Measurements from ENCODE around the gene ABHD17C. TPM values are rescaled to one million over a fixed set of nuclear protein-coding genes. Genes with fewer than 3 reads are reported as not detected.
"Not testable (repeated sequence)": the region's sequence is repeated elsewhere in the genome, so short reads cannot be mapped to it uniquely, and the experiment has no call there.

The ABHD17C gene
- 8.0 and 8.1 TPM in 2 replicates for total RNA-seq (2014; rRNA removed; shearing (Covaris generic); ENCODE audit: low replicate concordance)

- H3K9me3 ChIP-seq = no peaks in the 10 kb centered on the region
- no peaks in the 10 kb centered on the region for H3K27me3 ChIP-seq
- peaks cover 16% of the 10 kb centered on the region for H3K36me3 ChIP-seq
- DNase-seq = peak; percentile 76
- peak within 1 kb of the TSS; percentile 71 for H3K4me3 ChIP-seq
Measured at GRCh38 chr15:80695099-80695910, at the start of gene ABHD17C. ABHD17C (plus strand) TSS chr15:80695310; CDS start chr15:80695430, 120 bp downstream.

- Histone ChIP-seq H3K27me3 (no peaks in the 10 kb centered on the region), H3K4me3 (no peak overlapping the region), H3K36me3 (no peaks in the 10 kb centered on the region), H3K9me3 (peaks cover 9% of the 10 kb centered on the region)
- DNase-seq = no peak
Measured at GRCh38 chr15:80645494-80646065, 49.5 kb upstream of the ABHD17C start.

GRCh38 chr15:80647424-80647823, 47.7 kb upstream of the ABHD17C start:
- H3K36me3 ChIP-seq, H3K9me3 ChIP-seq, H3K4me3 ChIP-seq, DNase-seq, H3K27me3 ChIP-seq: not testable (repeated sequence)

DNA sequence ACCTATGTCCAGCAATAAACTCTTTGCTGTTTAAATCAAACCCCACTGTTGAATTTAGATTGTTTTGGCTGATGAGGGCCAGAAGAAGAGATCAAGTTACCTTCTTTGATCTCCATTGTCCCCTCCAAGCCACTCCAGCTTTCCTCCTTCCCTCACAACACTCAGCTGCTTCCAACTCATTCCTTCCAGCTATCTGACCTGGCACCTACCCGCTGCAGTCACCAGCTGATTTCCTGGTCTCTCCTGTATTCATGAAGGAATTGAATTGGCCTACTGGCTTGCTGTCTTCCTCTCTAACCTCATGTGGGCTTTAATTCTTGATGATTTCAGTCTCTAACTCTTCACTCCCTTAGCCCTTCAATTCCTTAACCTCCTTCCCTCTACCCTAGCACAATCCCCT, 40.8 kb upstream of the ABHD17C start:
- no peak overlapping the region for H3K4me3 ChIP-seq
- DNase-seq = no peak
- no peaks in the 10 kb centered on the region for H3K27me3 ChIP-seq
- peaks cover 12% of the 10 kb centered on the region for H3K9me3 ChIP-seq
- H3K36me3 ChIP-seq = no peaks in the 10 kb centered on the region

- no peaks in the 10 kb centered on the region; the same call in 1 of the 2 replicates for H3K27me3 ChIP-seq
- no peak overlapping the region for H3K4me3 ChIP-seq
- no peaks in the 10 kb centered on the region for H3K9me3 ChIP-seq
- H3K36me3 ChIP-seq = no peaks in the 10 kb centered on the region
- no peak for DNase-seq
Measured at GRCh38 chr15:80659375-80659774, 35.7 kb upstream of the ABHD17C start.

DNA sequence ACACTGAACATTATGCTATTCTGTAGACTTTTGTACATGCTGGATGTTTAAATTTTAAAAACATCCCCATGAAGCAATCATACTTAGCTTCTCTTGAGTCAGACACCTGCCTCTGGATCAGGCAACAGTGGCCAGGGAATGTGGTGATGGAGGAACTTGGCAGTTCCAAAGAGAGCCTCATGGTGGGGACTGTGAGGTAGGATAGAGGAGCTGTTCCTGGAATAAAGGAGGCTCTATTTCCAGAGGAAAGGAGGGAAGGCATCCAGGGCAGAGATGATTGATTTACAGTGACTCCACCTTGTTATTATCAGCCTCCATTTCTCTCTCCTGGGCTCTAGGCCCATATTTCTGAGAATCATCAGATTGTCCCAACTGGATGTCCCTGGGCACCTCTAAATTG, 35.0 kb upstream of the ABHD17C start:
- peak; percentile 26 for DNase-seq
- no peaks in the 10 kb centered on the region for H3K9me3 ChIP-seq
- H3K4me3 ChIP-seq = no peak overlapping the region
- no peaks in the 10 kb centered on the region for H3K36me3 ChIP-seq
- H3K27me3 ChIP-seq = no peaks in the 10 kb centered on the region; the same call in 1 of the 2 replicates

GRCh38 chr15:80662129-80662528, 33.0 kb upstream of the ABHD17C start:
- H3K27me3 ChIP-seq = no peaks in the 10 kb centered on the region; the same call in 1 of the 2 replicates
- no peaks in the 10 kb centered on the region for H3K9me3 ChIP-seq
- no peak overlapping the region for H3K4me3 ChIP-seq
- no peaks in the 10 kb centered on the region for H3K36me3 ChIP-seq
- no peak for DNase-seq

DNA sequence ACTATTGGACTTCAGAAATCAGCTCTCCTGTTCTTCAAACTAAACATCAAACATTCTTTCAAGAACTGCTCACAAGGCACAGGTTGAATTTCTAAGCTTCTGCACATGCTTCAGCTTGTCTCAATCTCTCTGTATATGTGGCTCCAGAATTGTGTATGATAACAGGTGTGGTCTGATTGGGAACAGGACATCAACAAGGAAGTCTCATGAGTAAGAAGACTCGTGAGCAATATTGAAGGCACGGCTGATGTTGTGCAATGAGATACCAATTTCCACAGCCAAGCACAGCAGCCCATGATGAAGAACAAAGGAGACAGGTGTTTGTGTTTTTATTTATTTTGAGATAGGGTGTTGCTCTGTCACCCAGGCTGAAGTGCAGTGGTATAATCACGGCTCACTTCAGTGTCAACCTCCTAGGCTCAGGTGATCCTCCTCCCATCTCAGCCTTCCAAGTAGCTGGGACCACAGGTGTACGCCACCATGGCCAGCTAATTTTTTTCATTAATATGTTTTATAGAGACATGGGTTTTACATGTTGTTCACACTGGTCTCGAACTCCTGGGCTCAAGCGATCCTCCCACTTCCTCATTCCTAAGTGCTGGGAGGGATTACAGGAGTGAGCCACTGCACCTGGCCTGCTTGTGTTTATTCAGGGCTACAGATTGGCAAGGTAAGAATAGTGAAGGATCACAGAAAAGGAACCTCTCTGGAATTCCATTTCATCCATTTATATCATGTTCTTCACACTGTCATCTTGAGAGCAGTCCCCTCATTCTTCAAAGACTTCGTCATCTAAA, 32.2 kb upstream of the ABHD17C start:
- Histone ChIP-seq H3K9me3 (no peaks in the 10 kb centered on the region), H3K36me3 (no peaks in the 10 kb centered on the region), H3K4me3 (no peak overlapping the region), H3K27me3 (no peaks in the 10 kb centered on the region; the same call in 1 of the 2 replicates)
- DNase-seq = no peak

DNA sequence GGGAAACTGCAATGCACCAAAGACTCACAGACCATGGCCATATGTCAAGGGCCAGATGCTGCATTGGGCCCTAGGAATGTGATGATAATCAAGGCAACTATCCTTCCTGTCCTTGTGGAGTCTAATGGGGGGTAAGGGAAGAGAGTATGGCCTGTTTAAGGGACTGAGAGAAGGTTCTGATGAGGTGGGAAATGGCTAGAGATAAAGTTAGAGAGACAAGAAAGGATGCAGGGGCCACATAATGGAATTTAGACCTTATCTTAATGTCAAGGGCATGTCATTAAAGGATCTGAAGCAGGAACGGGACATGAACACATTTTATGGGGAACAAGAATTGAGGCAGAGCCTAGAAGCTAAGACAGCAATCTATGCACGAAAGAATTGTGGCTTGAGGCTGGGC, 30.0 kb upstream of the ABHD17C start:
- Histone ChIP-seq H3K27me3 (no peaks in the 10 kb centered on the region; the same call in 1 of the 2 replicates), H3K36me3 (no peaks in the 10 kb centered on the region), H3K4me3 (no peak overlapping the region), H3K9me3 (no peaks in the 10 kb centered on the region)
- DNase-seq = no peak

DNA sequence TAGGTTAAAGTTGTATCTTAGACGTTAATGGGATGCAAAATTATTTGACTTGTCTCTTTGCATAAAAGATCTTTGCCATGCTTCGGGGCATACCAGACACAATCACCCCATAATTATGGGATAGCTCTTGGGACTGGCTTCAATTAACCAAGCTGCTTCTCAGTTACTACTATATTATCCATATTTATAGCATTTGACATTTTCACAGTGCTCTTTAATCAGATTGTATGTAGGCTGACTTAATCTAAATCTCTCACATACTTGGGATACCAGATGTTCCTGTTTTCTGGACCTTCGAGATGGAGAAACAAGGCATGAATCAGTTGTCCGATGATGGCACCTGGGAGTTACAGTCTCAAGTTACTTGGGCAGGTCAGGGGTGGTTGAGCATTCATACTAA, 27.2 kb upstream of the ABHD17C start:
- Histone ChIP-seq H3K36me3 (no peaks in the 10 kb centered on the region), H3K27me3 (no peaks in the 10 kb centered on the region), H3K9me3 (no peaks in the 10 kb centered on the region), H3K4me3 (no peak overlapping the region)
- no peak for DNase-seq

- Histone ChIP-seq H3K4me3 (no peak overlapping the region), H3K36me3 (no peaks in the 10 kb centered on the region), H3K9me3 (no peaks in the 10 kb centered on the region), H3K27me3 (no peaks in the 10 kb centered on the region)
- no peak for DNase-seq
Measured at GRCh38 chr15:80668546-80669236, 26.4 kb upstream of the ABHD17C start.

GRCh38 chr15:80669663-80670273, 25.3 kb upstream of the ABHD17C start:
- no peak for DNase-seq
- Histone ChIP-seq H3K4me3 (no peak overlapping the region), H3K27me3 (no peaks in the 10 kb centered on the region), H3K36me3 (no peaks in the 10 kb centered on the region), H3K9me3 (no peaks in the 10 kb centered on the region)

GRCh38 chr15:80673561-80674244, 21.4 kb upstream of the ABHD17C start:
- Histone ChIP-seq H3K36me3 (no peaks in the 10 kb centered on the region), H3K27me3 (no peaks in the 10 kb centered on the region), H3K4me3 (no peak overlapping the region), H3K9me3 (no peaks in the 10 kb centered on the region)
- DNase-seq = no peak

DNA sequence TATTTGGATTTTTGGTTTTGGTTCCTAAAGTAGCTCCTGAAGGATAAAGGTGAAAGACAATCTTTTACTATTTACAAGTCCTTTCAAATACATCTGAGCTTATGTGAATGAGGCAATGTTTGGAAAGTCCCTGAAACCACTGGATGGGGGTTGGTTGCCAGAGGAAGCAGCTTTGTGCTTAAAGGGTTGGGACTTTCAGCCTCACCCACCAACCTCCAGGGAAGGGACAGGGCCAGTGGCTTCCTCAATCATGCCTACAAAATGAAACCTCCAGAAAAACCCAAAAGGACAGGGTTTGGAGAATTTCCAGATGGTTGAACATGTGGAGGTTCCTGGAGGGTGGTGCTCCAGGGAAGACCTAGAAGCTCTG, 20.9 kb upstream of the ABHD17C start:
- no peaks in the 10 kb centered on the region for H3K9me3 ChIP-seq
- no peaks in the 10 kb centered on the region for H3K36me3 ChIP-seq
- DNase-seq = no peak
- no peak overlapping the region for H3K4me3 ChIP-seq
- H3K27me3 ChIP-seq = no peaks in the 10 kb centered on the region

DNA sequence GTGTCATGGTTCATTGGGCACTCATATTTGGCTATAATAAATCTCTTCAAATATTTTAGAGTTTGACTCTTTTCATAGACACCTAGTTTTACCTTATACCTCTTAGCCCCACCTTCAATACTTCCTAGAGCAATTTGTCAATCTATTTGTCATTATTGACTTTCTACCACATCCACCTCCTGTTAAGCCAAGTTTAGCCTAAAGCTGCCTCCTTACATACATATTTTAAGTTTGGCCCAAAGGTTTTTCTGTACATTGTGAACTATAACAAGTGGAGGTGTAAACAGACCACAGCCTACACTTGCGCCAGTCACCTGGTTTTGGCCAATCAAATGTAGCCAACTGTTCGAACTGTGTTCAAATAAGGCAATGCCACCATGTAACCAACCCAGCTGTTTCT, 18.1 kb upstream of the ABHD17C start:
- Histone ChIP-seq H3K4me3 (no peak overlapping the region), H3K36me3 (no peaks in the 10 kb centered on the region), H3K27me3 (no peaks in the 10 kb centered on the region), H3K9me3 (no peaks in the 10 kb centered on the region)
- no peak for DNase-seq

Data from MG63 (cell line).